ENCODE results near the gene CTNNBIP1.

DNA sequence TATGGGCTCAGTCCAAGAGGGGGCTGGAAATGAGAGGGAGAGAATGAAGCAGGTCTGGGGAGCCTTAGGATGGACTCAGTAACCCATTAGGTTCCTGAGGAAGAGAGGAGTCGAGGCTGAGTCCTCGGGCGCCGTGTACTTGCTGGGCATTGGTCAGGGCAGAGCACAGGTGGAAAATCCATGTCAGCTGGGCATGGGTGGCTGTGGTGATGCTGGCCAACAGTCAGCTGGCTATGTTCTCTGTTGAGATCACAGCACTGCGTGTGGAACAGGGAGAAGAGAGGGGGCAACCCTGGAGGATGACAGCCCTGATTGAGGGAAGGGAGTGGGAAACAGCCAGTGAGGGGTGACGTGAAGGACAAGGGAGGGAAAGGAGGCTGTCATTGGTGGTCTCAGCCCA, 43.2 kb downstream of the CTNNBIP1 start:
- TF ChIP-seq, protein P1, sequence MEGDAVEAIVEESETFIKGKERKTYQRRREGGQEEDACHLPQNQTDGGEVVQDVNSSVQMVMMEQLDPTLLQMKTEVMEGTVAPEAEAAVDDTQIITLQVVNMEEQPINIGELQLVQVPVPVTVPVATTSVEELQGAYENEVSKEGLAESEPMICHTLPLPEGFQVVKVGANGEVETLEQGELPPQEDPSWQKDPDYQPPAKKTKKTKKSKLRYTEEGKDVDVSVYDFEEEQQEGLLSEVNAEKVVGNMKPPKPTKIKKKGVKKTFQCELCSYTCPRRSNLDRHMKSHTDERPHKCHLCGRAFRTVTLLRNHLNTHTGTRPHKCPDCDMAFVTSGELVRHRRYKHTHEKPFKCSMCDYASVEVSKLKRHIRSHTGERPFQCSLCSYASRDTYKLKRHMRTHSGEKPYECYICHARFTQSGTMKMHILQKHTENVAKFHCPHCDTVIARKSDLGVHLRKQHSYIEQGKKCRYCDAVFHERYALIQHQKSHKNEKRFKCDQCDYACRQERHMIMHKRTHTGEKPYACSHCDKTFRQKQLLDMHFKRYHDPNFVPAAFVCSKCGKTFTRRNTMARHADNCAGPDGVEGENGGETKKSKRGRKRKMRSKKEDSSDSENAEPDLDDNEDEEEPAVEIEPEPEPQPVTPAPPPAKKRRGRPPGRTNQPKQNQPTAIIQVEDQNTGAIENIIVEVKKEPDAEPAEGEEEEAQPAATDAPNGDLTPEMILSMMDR (optimal IDR thresholded peaks at IDR 0.05 in 1 of 3, IDR thresholded peaks at IDR 0.05 in 1 of 3, conservative IDR thresholded peaks at IDR 0.05 in 1 of 3; ENCODE audit: extremely low read depth in 1 of 3, insufficient read depth in 2 of 3, low read length in 3 of 3): no peak
- TF ChIP-seq EZH2 (IDR thresholded peaks at IDR 0.05; ENCODE audit: low read length): no peak

Measured in keratinocyte (primary cell).